Naive B cell (primary cell): ENCODE data around the gene PLG. TPM values are rescaled to one million over a fixed set of nuclear protein-coding genes. Genes with fewer than 3 reads are reported as not detected.
A peak's percentile ranks its signal among the peaks of the same experiment; 100 is the strongest.
"Not testable (repeated sequence)": the region's sequence is repeated elsewhere in the genome, so short reads cannot be mapped to it uniquely, and the experiment has no call there.

Source experiments
- ATAC-seq, 2 donors: fragments of 150-1000 bp; cut with Tn5 transposase; 2 replicates each; pipeline ENCODE4 v1.10.0; 2021; ENCODE audit warnings: low read depth in 2 of 2, mild to moderate bottlenecking in 2 of 2, moderate library complexity in 2 of 2
- DNase-seq: peaks from one replicate; pipeline ENCODE4 v3.0.0; 2022
- H3K27ac Mint-ChIP-seq, 6 donors: one replicate each; pipeline ENCODE4 v1.8.0; 2020 to 2022; ENCODE audit warnings: mild to moderate bottlenecking in 6 of 6, mixed read lengths in 6 of 6, moderate library complexity in 5 of 6, inconsistent platforms in 2 of 6
- H3K27me3 Mint-ChIP-seq, 3 donors: one replicate each; pipeline ENCODE4 v1.8.0; 2021 to 2022; ENCODE audit warnings: mixed read lengths in 3 of 3, mild to moderate bottlenecking in 1 of 3
- H3K36me3 Mint-ChIP-seq, 2 donors: one replicate each; pipeline ENCODE4 v1.8.0; 2020 to 2022; ENCODE audit warnings: mixed read lengths in 2 of 2, inconsistent platforms in 1 of 2, mild to moderate bottlenecking in 1 of 2
- H3K4me1 Mint-ChIP-seq, 3 donors: one replicate each; pipeline ENCODE4 v1.8.0; 2020 to 2022; ENCODE audit warnings: mixed read lengths in 3 of 3, inconsistent platforms in 1 of 3, mild to moderate bottlenecking in 1 of 3, moderate library complexity in 1 of 3
- H3K4me3 Mint-ChIP-seq, 8 donors: one replicate each; pipeline ENCODE4 v1.8.0; 2020 to 2022; ENCODE audit warnings: mild to moderate bottlenecking in 8 of 8, mixed read lengths in 8 of 8, moderate library complexity in 8 of 8, inconsistent platforms in 2 of 8
- H3K9me3 Mint-ChIP-seq, 7 donors: one replicate each; pipeline ENCODE4 v1.8.0; 2020 to 2022; ENCODE audit warnings: mixed read lengths in 7 of 7, mild to moderate bottlenecking in 5 of 7, inconsistent platforms in 2 of 7, moderate library complexity in 1 of 7
- polyA plus RNA-seq, 6 donors: library from polyadenylated mRNA; unstranded; fragments of 300-500 nt; fragmentation: Illumina TruSeq; gene quantifications; one replicate each; pipeline ENCODE4 v1.2.3, GENCODE V29; 2021; ENCODE audit warnings: low read depth in 6 of 6

The PLG gene
- polyA plus RNA-seq, 6 donors from 2014 or later, result not detected

- H3K4me1 Mint-ChIP-seq, result peaks cover 0 to under 1% (median 0%) of the 10 kb centered on the region in 3 donors
- H3K9me3 Mint-ChIP-seq, result peaks cover 0 to 2% (median 0%) of the 10 kb centered on the region in 7 donors
- no peak overlapping the region for H3K27ac Mint-ChIP-seq
- H3K4me3 Mint-ChIP-seq, result no peak overlapping the region
- H3K36me3 Mint-ChIP-seq, result no peaks in the 10 kb centered on the region
- peaks cover 5 to 25% (median 19%) of the 10 kb centered on the region in 3 donors for H3K27me3 Mint-ChIP-seq
- ATAC-seq, result no peak
- DNase-seq, result no peak
Measured at GRCh38 chr6:160734627-160735026, 32.6 kb downstream of the PLG start.

DNA sequence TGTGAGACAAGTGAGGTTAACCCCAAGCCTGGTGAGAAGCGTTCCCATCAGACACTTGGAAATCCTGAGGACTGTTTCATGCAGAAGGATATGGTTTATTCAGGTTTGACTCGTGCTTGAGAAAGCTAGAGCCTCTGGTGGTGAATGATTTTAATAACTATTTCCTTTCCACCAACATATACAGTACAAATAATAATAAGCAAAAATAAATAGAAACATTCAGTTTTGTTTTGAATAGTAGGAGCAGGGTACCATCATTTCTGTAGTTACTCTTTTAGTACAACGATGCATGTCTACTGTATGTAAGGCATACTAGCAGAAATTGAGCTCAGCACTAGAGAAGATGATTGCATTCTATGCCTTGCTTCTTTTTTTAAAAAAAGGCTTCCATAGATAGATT lies 33.5 kb downstream of the PLG start:
- H3K27me3 Mint-ChIP-seq, result peaks cover 5 to 25% (median 11%) of the 10 kb centered on the region in 3 donors
- DNase-seq, result no peak
- no peak overlapping the region for H3K4me3 Mint-ChIP-seq
- peaks cover 0 to 1% (median 0%) of the 10 kb centered on the region in 7 donors for H3K9me3 Mint-ChIP-seq
- H3K27ac Mint-ChIP-seq, result no peak overlapping the region
- no peaks in the 10 kb centered on the region for H3K36me3 Mint-ChIP-seq
- ATAC-seq, result no peak
- H3K4me1 Mint-ChIP-seq, result peaks cover 4 to 10% (median 5%) of the 10 kb centered on the region in 3 donors

DNA sequence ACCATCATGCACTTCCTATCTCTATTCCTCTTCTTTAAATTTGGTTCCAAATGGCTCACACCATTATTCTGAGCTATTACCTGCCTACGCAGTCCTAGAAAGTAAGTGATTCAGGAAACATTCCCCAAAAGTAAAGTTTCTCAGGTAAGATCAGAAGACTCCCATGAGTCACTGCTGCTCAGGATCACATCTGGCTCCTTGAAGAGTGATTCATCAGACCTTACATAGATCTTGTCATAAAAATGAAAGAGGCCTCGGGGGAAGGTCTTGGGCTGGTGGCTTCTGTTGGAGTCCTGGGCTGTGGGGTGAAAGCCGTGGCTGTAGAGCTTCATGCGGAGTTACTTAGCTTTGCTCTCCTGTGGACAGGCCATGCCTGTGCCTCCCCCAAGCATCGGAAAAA lies 35.9 kb downstream of the PLG start:
- peaks cover 0 to 15% (median 5%) of the 10 kb centered on the region in 3 donors for H3K27me3 Mint-ChIP-seq
- peaks cover 0 to 1% (median 0%) of the 10 kb centered on the region in 7 donors for H3K9me3 Mint-ChIP-seq
- H3K27ac Mint-ChIP-seq, result peak overlapping the region in 1 of 6 donors; percentile 4
- H3K4me3 Mint-ChIP-seq, result no peak overlapping the region
- H3K4me1 Mint-ChIP-seq, result peaks cover 7 to 29% (median 22%) of the 10 kb centered on the region in 3 donors
- H3K36me3 Mint-ChIP-seq, result no peaks in the 10 kb centered on the region
- no peak for DNase-seq
- ATAC-seq, result no peak

DNA sequence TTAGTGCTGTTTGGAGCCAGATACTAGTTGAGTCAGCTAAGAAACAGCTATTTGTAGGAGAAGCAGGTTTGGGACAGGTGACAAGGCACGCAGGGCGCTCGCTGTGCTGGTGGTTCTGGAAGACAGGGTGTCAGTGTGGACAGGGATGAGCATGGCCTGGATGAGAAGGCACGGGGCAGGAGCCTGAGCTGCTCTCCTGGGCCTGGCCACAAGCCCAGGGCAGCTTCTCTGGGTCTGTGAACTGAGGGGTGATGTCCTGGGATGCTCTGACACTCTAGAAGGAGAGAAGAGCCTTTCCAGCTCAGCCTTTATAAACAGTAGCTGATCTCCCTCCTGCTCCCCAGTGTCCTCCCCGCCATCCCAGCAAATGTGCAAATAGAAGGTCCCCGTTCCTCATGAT lies 37.9 kb downstream of the PLG start:
- Mint-ChIP-seq H3K27ac (peak overlapping the region in 1 of 6 donors; percentile 48), H3K4me3 (no peak overlapping the region), H3K36me3 (no peaks in the 10 kb centered on the region), H3K9me3 (peaks cover 0 to 5% (median 2%) of the 10 kb centered on the region in 7 donors), H3K27me3 (peaks cover 0 to 10% (median 0%) of the 10 kb centered on the region in 3 donors), H3K4me1 (peaks cover 7 to 29% (median 22%) of the 10 kb centered on the region in 3 donors)
- ATAC-seq (no peak), DNase-seq (no peak)

DNA sequence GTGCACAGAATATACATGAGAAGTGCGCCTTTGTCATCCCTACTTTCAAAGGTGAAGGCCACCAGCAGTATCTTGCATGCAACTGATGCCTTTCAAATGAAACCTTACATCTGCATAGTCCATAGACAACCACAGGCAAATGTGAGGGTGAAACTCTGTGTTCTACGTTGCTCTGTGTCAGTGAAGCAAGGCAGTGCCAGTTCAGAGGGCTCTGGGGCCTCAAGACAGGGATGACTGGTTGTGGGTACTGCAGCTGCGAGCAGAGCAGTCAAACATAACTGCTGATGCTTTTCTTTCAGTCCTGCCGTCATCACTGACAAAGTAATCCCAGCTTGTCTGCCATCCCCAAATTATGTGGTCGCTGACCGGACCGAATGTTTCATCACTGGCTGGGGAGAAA lies 39.0 kb downstream of the PLG start:
- peaks cover 0 to 16% (median 7%) of the 10 kb centered on the region in 7 donors for H3K9me3 Mint-ChIP-seq
- H3K4me3 Mint-ChIP-seq, result peak overlapping the region in 1 of 8 donors; percentile 19
- DNase-seq (peak; percentile 49), ATAC-seq (peak; percentile 87 to 91)
- peak overlapping the region in 4 of 6 donors; percentile 3 to 94 (median 42) for H3K27ac Mint-ChIP-seq
- peaks cover 7 to 29% (median 22%) of the 10 kb centered on the region in 3 donors for H3K4me1 Mint-ChIP-seq
- not testable (repeated sequence) for H3K36me3 Mint-ChIP-seq, H3K27me3 Mint-ChIP-seq

GRCh38 chr6:160742090-160742489 lies 40.0 kb downstream of the PLG start:
- H3K27ac Mint-ChIP-seq, result peak overlapping the region in 3 of 6 donors; percentile 29 to 80 (median 80)
- DNase-seq (peak; percentile 34), ATAC-seq (peak; percentile 48 to 58)
- H3K4me1 Mint-ChIP-seq, result peaks cover 7 to 29% (median 22%) of the 10 kb centered on the region in 3 donors
- H3K4me3 Mint-ChIP-seq, result no peak overlapping the region
- H3K9me3 Mint-ChIP-seq, result peaks cover 0 to 24% (median 8%) of the 10 kb centered on the region in 7 donors
- H3K27me3 Mint-ChIP-seq, result peaks cover 0 to 10% (median 0%) of the 10 kb centered on the region in 3 donors
- no peaks in the 10 kb centered on the region for H3K36me3 Mint-ChIP-seq

GRCh38 chr6:160750276-160750689 lies 48.2 kb downstream of the PLG start:
- H3K4me3 Mint-ChIP-seq, result no peak overlapping the region
- ATAC-seq, result no peak

GRCh38 chr6:160753211-160753610 lies 51.2 kb downstream of the PLG start:
- H3K4me3 Mint-ChIP-seq, DNase-seq, H3K36me3 Mint-ChIP-seq, H3K9me3 Mint-ChIP-seq, H3K27ac Mint-ChIP-seq, H3K4me1 Mint-ChIP-seq, ATAC-seq: not testable (repeated sequence)
- peaks cover 25 to 53% (median 31%) of the 10 kb centered on the region in 3 donors for H3K27me3 Mint-ChIP-seq

More at GRCh38 chr6:160750276-160750689, 48.2 kb downstream of the PLG start:
- Mint-ChIP-seq H3K27ac (no peak overlapping the region), H3K27me3 (peaks cover 8 to 32% (median 8%) of the 10 kb centered on the region in 3 donors), H3K36me3 (no peaks in the 10 kb centered on the region), H3K9me3 (peaks cover 0 to 16% (median 6%) of the 10 kb centered on the region in 7 donors), H3K4me1 (no peaks in the 10 kb centered on the region)
- no peak for DNase-seq

GRCh38 chr6:160755165-160755564 lies 53.1 kb downstream of the PLG start:
- Mint-ChIP-seq H3K27ac (no peak overlapping the region), H3K9me3 (peaks cover 0 to 8% (median 0%) of the 10 kb centered on the region in 7 donors), H3K4me1 (no peaks in the 10 kb centered on the region), H3K4me3 (no peak overlapping the region), H3K27me3 (peaks cover 35 to 56% (median 38%) of the 10 kb centered on the region in 3 donors), H3K36me3 (peaks cover 0 to 10% of the 10 kb centered on the region in 2 donors)
- ATAC-seq, result no peak
- DNase-seq, result no peak

- peaks cover 0 to 9% (median 0%) of the 10 kb centered on the region in 7 donors for H3K9me3 Mint-ChIP-seq
- no peak overlapping the region for H3K4me3 Mint-ChIP-seq
- H3K27me3 Mint-ChIP-seq, result peaks cover 35 to 53% (median 38%) of the 10 kb centered on the region in 3 donors
Measured at GRCh38 chr6:160756021-160756420, 54.0 kb downstream of the PLG start.

DNA sequence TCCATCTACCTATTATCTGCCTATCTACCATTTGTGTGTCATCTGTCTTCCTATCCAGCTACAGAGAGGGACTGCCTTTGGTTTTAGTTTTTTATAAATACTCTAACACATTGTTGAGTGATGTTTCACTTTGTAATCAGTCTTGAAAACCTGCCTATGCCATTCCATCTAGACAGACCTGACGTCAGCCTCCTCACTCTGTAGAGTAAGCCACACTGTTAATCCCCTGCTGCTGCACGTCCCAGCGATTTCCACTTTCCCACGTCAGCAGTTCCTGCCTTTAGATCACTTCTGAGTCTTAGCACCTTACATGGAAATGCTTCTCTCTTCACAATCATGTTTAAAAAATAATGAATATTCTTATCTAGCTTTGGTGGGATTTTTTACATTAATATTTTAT lies 54.8 kb downstream of the PLG start:
- DNase-seq (no peak), ATAC-seq (no peak)
- Mint-ChIP-seq H3K4me1 (no peaks in the 10 kb centered on the region), H3K36me3 (peaks cover 0 to 10% of the 10 kb centered on the region in 2 donors), H3K27me3 (peaks cover 35 to 51% (median 38%) of the 10 kb centered on the region in 3 donors), H3K27ac (no peak overlapping the region), H3K9me3 (peaks cover 0 to 16% (median 6%) of the 10 kb centered on the region in 7 donors), H3K4me3 (no peak overlapping the region)

More at GRCh38 chr6:160756021-160756420, 54.0 kb downstream of the PLG start:
- ATAC-seq (no peak), DNase-seq (no peak)
- Mint-ChIP-seq H3K4me1 (no peaks in the 10 kb centered on the region), H3K36me3 (peaks cover 0 to 10% of the 10 kb centered on the region in 2 donors), H3K27ac (no peak overlapping the region)

DNA sequence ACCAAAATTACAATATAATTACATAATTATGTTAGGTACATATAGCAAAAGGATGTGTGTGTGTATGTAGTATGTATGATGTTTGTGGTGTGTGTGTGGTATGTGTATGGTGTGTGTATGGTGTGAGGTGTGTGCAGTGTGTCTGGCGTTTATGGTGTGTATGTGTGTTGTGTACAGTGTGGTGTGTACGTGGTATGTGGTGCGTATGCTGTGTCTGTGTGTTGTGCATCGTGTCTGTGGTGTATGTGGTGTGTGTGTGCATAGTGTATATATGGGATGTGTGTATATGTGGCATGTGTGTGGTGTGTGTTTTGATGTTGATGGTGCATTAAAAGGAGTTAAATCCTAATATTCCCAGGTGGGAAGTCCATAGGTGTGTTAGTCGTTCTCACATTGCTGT lies 62.8 kb downstream of the PLG start:
- DNase-seq (no peak), ATAC-seq (no peak)
- H3K4me3 Mint-ChIP-seq, result peak overlapping the region in 2 of 8 donors; percentile 2 to 40
- H3K27me3 Mint-ChIP-seq, result peaks cover 27 to 42% (median 41%) of the 10 kb centered on the region in 3 donors
- peaks cover 0 to 4% (median 3%) of the 10 kb centered on the region in 3 donors for H3K4me1 Mint-ChIP-seq
- H3K36me3 Mint-ChIP-seq, result no peaks in the 10 kb centered on the region
- no peak overlapping the region for H3K27ac Mint-ChIP-seq
- peaks cover 0 to 22% (median 14%) of the 10 kb centered on the region in 7 donors for H3K9me3 Mint-ChIP-seq

GRCh38 chr6:160765412-160765811 lies 63.4 kb downstream of the PLG start:
- Mint-ChIP-seq H3K4me1 (peaks cover 0 to 4% (median 3%) of the 10 kb centered on the region in 3 donors), H3K27me3 (peaks cover 27 to 46% (median 41%) of the 10 kb centered on the region in 3 donors), H3K36me3 (no peaks in the 10 kb centered on the region), H3K9me3 (peaks cover 0 to 18% (median 11%) of the 10 kb centered on the region in 7 donors), H3K27ac (no peak overlapping the region), H3K4me3 (no peak overlapping the region)
- no peak for DNase-seq
- ATAC-seq, result no peak

GRCh38 chr6:160766657-160766988 lies 64.6 kb downstream of the PLG start:
- H3K36me3 Mint-ChIP-seq, result no peaks in the 10 kb centered on the region
- peaks cover 0 to 14% (median 11%) of the 10 kb centered on the region in 7 donors for H3K9me3 Mint-ChIP-seq
- H3K4me3 Mint-ChIP-seq, result peak overlapping the region in 4 of 8 donors; percentile 29 to 37 (median 36)
- DNase-seq (no peak), ATAC-seq (no peak)
- H3K4me1 Mint-ChIP-seq, result peaks cover 0 to 4% (median 3%) of the 10 kb centered on the region in 3 donors
- H3K27ac Mint-ChIP-seq, result no peak overlapping the region
- H3K27me3 Mint-ChIP-seq, result peaks cover 30 to 54% (median 43%) of the 10 kb centered on the region in 3 donors
